Gastrocnemius medialis (tissue), 4 donors: ENCODE results near the gene MPP3. TPM values are rescaled to one million over a fixed set of nuclear protein-coding genes. Genes with fewer than 3 reads are reported as not detected.
"Not testable (repeated sequence)": the region's sequence is repeated elsewhere in the genome, so short reads cannot be mapped to it uniquely, and the experiment has no call there.

Source experiments
- ATAC-seq, 2 donors: fragments of 150-250 bp; one replicate each; pipeline ENCODE4 v1.9.1; 2016
- DNase-seq, 2 donors: peaks; one replicate each; pipeline ENCODE4 v3.0.0-alpha.2; 2019
- H3K27ac ChIP-seq, 4 donors: fragments of 200-600 bp; sonication (generic); 1 replicate in 1 of 4; 2 replicates in 3 of 4; pipeline ENCODE4 v1.5.1; 2016 to 2018; ENCODE audit warnings: mild to moderate bottlenecking in 2 of 4, moderate library complexity in 1 of 4
- H3K27me3 ChIP-seq, 3 donors: fragments of 200-600 bp; sonication (generic) in 2 of 3; 1 replicate in 1 of 3; 2 replicates in 2 of 3; pipeline versions ENCODE4 v1.5.1 to v1.6.0; 2016 to 2019; ENCODE audit warnings: mild to moderate bottlenecking in 1 of 3, moderate library complexity in 1 of 3
- H3K36me3 ChIP-seq, 2 donors: fragments of 200-600 bp; sonication (generic) in 1 of 2; one replicate each; pipeline ENCODE4 v1.5.1; 2017 to 2018
- H3K4me1 ChIP-seq, 2 donors: fragments of 200-600 bp; sonication (generic) in 1 of 2; one replicate each; pipeline ENCODE4 v1.5.1; 2016 to 2017; ENCODE audit warnings: mild to moderate bottlenecking in 2 of 2
- H3K4me3 ChIP-seq, 4 donors: fragments of 200-600 bp; sonication (generic) in 3 of 4; 1 replicate in 1 of 4; 2 replicates in 3 of 4; pipeline ENCODE4 v1.5.1; 2016 to 2019; ENCODE audit warnings: mild to moderate bottlenecking in 2 of 4
- H3K9me3 ChIP-seq, 3 donors: fragments of 200-600 bp; sonication (generic) in 2 of 3; 1 replicate in 1 of 3; 2 replicates in 2 of 3; pipeline ENCODE4 v1.5.1; 2016 to 2019
- POLR2A ChIP-seq, 2 donors: fragments of 450-650 bp; IDR thresholded peaks; one replicate each; pipeline ENCODE4 v1.6.1; 2017; ENCODE audit warnings: antibody characterized with exemption in 2 of 2, mild to moderate bottlenecking in 2 of 2, moderate library complexity in 2 of 2
- in situ Hi-C, 4 donors: fragments of 200-750 bp; cut with MboI; loops; one replicate each; pipeline versions ENCODE4 v1.15.0 to v1.8.0; 2017; ENCODE audit warnings: low sequenced_read_pairs in 4 of 4
- intact Hi-C: fragments of 100-400 bp; cut with DNase I; formaldehyde crosslinking; loops from one replicate; pipeline ENCODE4 v1.15.1; 2023; ENCODE audit warnings: low total_unique reads
- total RNA-seq, 4 donors: library from RNA; depleted of rRNA; stranded (reverse); fragments of >200 nt; gene quantifications; one replicate each; pipeline versions ENCODE4 v1.1.0 to v1.2.3, GENCODE V29; 2016
- TF ChIP-seq, protein P1 (sequence below), 5 experiments: fragments of 450-650 bp in 3 of 5; fragments of 200-600 bp in 2 of 5; sonication (generic) in 2 of 5; IDR thresholded peaks in 4 of 5; conservative IDR thresholded peaks in 1 of 5; 1 replicate in 4 of 5; 2 replicates in 1 of 5; pipeline ENCODE4 v1.5.1; 2016 to 2019; ENCODE audit warnings: antibody characterized with exemption in 5 of 5, mild to moderate bottlenecking in 3 of 5, moderate library complexity in 3 of 5

Gene MPP3
- total RNA-seq, 4 donors from 2014 or later: 0.12 to 2.4 (median 1.1) TPM

- DNase-seq (no peak), ATAC-seq (no peak)
- Histone ChIP-seq H3K9me3 (no peaks in the 10 kb centered on the region), H3K4me3 (no peak overlapping the region), H3K36me3 (no peaks in the 10 kb centered on the region), H3K27ac (no peak overlapping the region), H3K27me3 (no peaks in the 10 kb centered on the region), H3K4me1 (no peaks in the 10 kb centered on the region)
- no peak for TF ChIP-seq POLR2A (IDR thresholded peaks at IDR 0.05)
- TF ChIP-seq, protein P1, sequence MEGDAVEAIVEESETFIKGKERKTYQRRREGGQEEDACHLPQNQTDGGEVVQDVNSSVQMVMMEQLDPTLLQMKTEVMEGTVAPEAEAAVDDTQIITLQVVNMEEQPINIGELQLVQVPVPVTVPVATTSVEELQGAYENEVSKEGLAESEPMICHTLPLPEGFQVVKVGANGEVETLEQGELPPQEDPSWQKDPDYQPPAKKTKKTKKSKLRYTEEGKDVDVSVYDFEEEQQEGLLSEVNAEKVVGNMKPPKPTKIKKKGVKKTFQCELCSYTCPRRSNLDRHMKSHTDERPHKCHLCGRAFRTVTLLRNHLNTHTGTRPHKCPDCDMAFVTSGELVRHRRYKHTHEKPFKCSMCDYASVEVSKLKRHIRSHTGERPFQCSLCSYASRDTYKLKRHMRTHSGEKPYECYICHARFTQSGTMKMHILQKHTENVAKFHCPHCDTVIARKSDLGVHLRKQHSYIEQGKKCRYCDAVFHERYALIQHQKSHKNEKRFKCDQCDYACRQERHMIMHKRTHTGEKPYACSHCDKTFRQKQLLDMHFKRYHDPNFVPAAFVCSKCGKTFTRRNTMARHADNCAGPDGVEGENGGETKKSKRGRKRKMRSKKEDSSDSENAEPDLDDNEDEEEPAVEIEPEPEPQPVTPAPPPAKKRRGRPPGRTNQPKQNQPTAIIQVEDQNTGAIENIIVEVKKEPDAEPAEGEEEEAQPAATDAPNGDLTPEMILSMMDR (IDR thresholded peaks at IDR 0.05 in 4 of 5, conservative IDR thresholded peaks at IDR 0.05 in 1 of 5): no peak
- in situ Hi-C loops: no loop called here
- intact Hi-C loops: no loop called here
These were observed 32.2 kb downstream of the MPP3 start for GRCh38 chr17:43800736-43801135.

DNA sequence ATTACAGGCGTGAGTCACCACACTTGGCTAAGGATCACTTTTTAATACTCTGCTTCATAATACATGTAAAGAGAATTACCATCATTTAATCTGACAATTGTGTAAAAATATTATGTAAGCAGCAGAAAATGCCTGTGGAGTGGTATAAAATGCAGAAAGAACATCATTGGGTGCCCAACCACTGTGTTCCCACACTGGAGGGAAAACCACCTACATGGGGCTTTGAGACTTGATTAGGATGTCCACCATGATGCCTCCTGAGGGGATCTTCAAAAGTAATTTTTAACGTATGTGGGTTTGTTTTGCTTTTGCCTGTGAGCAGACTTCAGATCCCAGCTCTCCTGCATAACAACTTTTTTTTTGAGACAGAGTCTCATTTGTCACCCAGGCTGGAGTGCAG lies 33.9 kb downstream of the MPP3 start:
- Histone ChIP-seq H3K4me3 (no peak overlapping the region), H3K9me3 (no peaks in the 10 kb centered on the region), H3K27ac (no peak overlapping the region), H3K36me3 (no peaks in the 10 kb centered on the region), H3K4me1 (no peaks in the 10 kb centered on the region), H3K27me3 (no peaks in the 10 kb centered on the region)
- ATAC-seq (no peak), DNase-seq (no peak)
- intact Hi-C loops: no loop called here
- in situ Hi-C loops: no loop called here
- no peak for TF ChIP-seq POLR2A (IDR thresholded peaks at IDR 0.05)
- TF ChIP-seq, protein P1 (IDR thresholded peaks at IDR 0.05 in 4 of 5, conservative IDR thresholded peaks at IDR 0.05 in 1 of 5): no peak

DNA sequence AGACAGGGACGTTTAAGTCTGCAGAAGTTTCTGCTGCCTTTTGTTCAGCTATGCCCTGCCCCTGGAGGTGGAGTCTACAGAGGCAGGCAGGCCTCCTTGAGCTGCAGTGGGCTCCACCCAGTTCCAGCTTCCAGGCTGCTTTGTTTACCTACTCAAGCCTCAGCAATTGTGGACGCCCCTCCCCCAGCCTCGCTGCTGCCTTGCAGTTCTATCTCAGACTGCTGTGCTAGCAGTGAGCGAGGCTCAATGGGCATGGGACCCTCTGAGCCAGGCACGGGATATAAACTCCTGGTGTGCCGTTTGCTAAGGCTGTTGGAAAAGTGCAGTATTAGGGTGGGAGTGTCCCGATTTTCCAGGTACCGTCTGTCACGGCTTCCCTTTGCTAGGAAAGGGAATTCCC lies 34.9 kb downstream of the MPP3 start:
- H3K27ac ChIP-seq, ATAC-seq, H3K4me3 ChIP-seq, H3K9me3 ChIP-seq, H3K4me1 ChIP-seq, H3K36me3 ChIP-seq, in situ Hi-C loops, intact Hi-C loops, DNase-seq, H3K27me3 ChIP-seq: not testable (repeated sequence)

GRCh38 chr17:43792668-43793067 lies 40.3 kb downstream of the MPP3 start:
- intact Hi-C loops, H3K27me3 ChIP-seq, H3K9me3 ChIP-seq, ATAC-seq, H3K4me3 ChIP-seq, H3K36me3 ChIP-seq, H3K27ac ChIP-seq, H3K4me1 ChIP-seq, in situ Hi-C loops, DNase-seq: not testable (repeated sequence)

GRCh38 chr17:43791589-43791988 lies 41.4 kb downstream of the MPP3 start:
- no peaks in the 10 kb centered on the region for H3K27me3 ChIP-seq
- DNase-seq (no peak), ATAC-seq (peak; percentile 47 to 87)
- H3K36me3 ChIP-seq: no peaks in the 10 kb centered on the region
- no peak overlapping the region for H3K4me3 ChIP-seq
- H3K9me3 ChIP-seq: no peaks in the 10 kb centered on the region
- in situ Hi-C loops (no loop called here), intact Hi-C loops (no loop called here)
- no peak for TF ChIP-seq POLR2A (IDR thresholded peaks at IDR 0.05)
- TF ChIP-seq, protein P1 (IDR thresholded peaks at IDR 0.05 in 4 of 5, conservative IDR thresholded peaks at IDR 0.05 in 1 of 5): no peak
- H3K27ac ChIP-seq: no peak overlapping the region
- peaks cover 0 to 4% of the 10 kb centered on the region in 2 donors for H3K4me1 ChIP-seq

- Histone ChIP-seq H3K4me3 (no peak overlapping the region), H3K27me3 (no peaks in the 10 kb centered on the region), H3K27ac (no peak overlapping the region), H3K4me1 (peaks cover 0 to 4% of the 10 kb centered on the region in 2 donors), H3K36me3 (no peaks in the 10 kb centered on the region), H3K9me3 (no peaks in the 10 kb centered on the region)
- in situ Hi-C loops (no loop called here), intact Hi-C loops (no loop called here)
- DNase-seq: no peak
- ATAC-seq: no peak
- TF ChIP-seq POLR2A (IDR thresholded peaks at IDR 0.05): no peak
- TF ChIP-seq, protein P1 (IDR thresholded peaks at IDR 0.05 in 4 of 5, conservative IDR thresholded peaks at IDR 0.05 in 1 of 5): no peak
These were observed 42.5 kb downstream of the MPP3 start for GRCh38 chr17:43790311-43790940.
